Retinal pigment epithelial cell (primary cell): ENCODE measurements around the gene EGLN3.

Source experiments
- DNase-seq: peaks from one replicate; pipeline ENCODE4 v3.0.0-alpha.2; 2010; ENCODE audit warnings: low read depth
- H3K4me3 ChIP-seq: 2 replicates; pipeline ENCODE4 v1.5.1; 2011; ENCODE audit warnings: mild to moderate bottlenecking, low read length, control low read depth, moderate library complexity
- CTCF ChIP-seq: conservative IDR thresholded peaks from 2 replicates; pipeline ENCODE4 v1.5.1; 2011; ENCODE audit warnings: low read depth, low read length, control low read depth, inconsistent platforms

EGLN3 gene

DNA sequence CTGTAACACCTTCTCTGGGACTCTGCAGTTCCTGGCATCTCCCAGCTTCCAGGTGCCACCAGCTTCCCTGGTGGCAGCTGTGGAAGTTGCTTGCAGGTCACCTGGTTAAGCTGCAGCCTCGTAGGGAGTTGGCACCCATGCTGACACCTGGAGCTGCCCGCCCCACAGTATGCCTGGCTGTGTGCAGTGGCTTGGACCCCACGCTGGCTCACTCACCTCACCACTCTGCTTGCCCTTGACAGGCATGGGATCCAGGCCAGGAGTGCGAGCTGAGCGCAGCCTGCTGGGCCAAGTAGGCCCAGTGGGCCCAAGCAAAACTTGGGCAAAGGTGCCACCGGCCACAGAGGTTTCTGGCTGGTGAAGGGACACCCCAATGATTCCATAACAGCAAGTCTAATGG is 48.5 kb downstream of the EGLN3 start:
- DNase-seq, result no peak
- no peak for TF ChIP-seq CTCF
- H3K4me3 ChIP-seq, result no peak overlapping the region

GRCh38 chr14:33901426-33902155 is 49.3 kb downstream of the EGLN3 start:
- no peak overlapping the region for H3K4me3 ChIP-seq
- DNase-seq, result no peak
- TF ChIP-seq CTCF, result no peak

DNA sequence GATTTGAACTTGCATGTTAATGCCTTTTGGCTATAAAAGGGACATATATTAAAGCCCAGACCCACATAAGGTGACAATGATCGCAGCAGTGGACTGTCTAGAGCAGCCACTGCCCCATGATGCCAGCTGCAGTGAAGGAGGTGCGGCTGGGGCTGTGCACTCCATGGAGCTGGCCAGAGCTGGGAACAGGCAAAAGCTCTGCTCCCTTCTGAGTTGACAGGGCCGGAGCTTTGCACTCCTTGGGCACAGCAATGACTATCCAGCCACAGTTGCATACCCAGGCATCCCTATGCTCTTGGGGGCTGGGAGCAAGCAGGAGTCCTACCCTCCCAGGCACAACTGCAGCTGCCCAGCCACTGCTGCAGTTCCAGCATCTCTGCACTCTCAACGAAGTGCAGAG is 50.2 kb downstream of the EGLN3 start:
- no peak overlapping the region for H3K4me3 ChIP-seq
- no peak for DNase-seq
- no peak for TF ChIP-seq CTCF

DNA sequence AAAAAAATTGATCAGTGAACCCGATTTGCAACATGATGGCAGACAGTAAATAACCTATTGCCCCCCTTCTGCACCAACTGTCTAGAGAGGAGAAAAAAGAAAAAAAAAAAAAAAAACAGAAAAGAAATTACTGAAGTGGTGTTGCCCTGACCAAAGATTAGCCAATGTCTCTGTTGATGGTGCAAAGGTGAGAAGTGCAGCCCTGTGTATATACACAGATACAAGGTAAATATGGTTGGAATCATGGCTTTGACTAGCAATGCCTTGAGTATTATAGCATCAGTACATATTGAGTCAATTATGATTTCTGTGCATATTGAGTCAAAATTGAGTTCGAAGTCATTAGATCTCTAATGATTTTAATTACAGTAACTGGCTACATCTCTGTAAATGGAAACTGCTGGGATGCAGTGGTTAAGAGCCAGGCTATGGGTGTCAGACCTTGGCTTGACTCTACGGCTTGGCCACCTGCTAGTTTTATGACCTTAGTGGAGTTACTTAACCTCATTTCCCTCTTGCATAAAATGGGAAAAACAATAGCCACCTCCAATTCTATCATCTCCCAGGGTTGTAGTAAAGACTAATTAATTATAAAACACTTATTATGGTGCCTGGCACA is 51.0 kb downstream of the EGLN3 start:
- no peak overlapping the region for H3K4me3 ChIP-seq
- TF ChIP-seq CTCF, result no peak
- DNase-seq, result no peak

GRCh38 chr14:33897878-33898535 is 52.9 kb downstream of the EGLN3 start:
- no peak for DNase-seq
- H3K4me3 ChIP-seq, result no peak overlapping the region
- no peak for TF ChIP-seq CTCF

- TF ChIP-seq CTCF, result no peak
- no peak for DNase-seq
- H3K4me3 ChIP-seq, result no peak overlapping the region
Measured at GRCh38 chr14:33897382-33897781, 53.5 kb downstream of the EGLN3 start.

DNA sequence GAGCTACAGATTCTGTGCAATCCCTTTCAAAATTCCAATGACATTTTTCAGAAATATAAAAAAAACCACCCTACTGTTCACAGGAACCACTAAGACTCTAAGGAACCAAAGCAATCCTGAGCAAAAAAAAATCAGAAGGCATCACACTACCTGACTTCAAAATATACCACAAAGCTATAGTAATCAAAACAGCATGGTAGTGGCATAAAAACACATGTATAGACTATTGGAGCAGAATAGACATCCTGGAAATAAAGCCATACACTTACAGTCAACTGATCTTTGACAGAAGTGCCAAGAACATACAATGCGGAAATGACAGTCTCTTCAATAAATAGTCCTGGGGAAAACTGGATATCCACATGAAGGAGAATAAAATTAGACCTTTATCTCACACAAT is 56.5 kb downstream of the EGLN3 start:
- no peak for DNase-seq
- no peak for TF ChIP-seq CTCF
- no peak overlapping the region for H3K4me3 ChIP-seq
